H1 (cell line): ENCODE results near the gene EMX2. TPM values are rescaled to one million over a fixed set of nuclear protein-coding genes. Genes with fewer than 3 reads are reported as not detected.

Experiments used
- CTCF ChIA-PET: fragments of 300-600 bp; sonication (Branson Sonifier 250); formaldehyde crosslinking; loops from one replicate; lab custom pipeline; 2021; ENCODE audit not compliant: partially characterized antibody; lab: Charles Lee
- POLR2A ChIA-PET: fragments of 300-600 bp; sonication (Branson Sonifier 250); formaldehyde crosslinking; loops from one replicate; lab custom pipeline; 2021; ENCODE audit warnings: inconsistent platforms; ENCODE audit not compliant: partially characterized antibody; lab: Charles Lee
- DNase-seq, 2 experiments: peaks; one replicate each; pipeline versions ENCODE4 v3.0.0 to v3.0.0-alpha.2; 2010 to 2022; ENCODE audit warnings: low spot score in 2 of 2, low read depth in 1 of 2, mixed read lengths in 1 of 2
- FAIRE-seq: peaks from 2 replicates; lab custom pipeline; 2011; peaks lifted over from hg19 to GRCh38; lab: Jason Lieb, UNC
- H2AFZ ChIP-seq: 2 replicates; pipeline ENCODE4 v1.8.1; 2012; ENCODE audit warnings: low read length, inconsistent platforms
- H2AK5ac ChIP-seq: 2 replicates; pipeline ENCODE4 v1.6.1; 2013; ENCODE audit warnings: low read depth, low read length
- H2BK120ac ChIP-seq: replicated peaks from 2 replicates; pipeline ENCODE3; 2013; ENCODE audit warnings: low read depth, low read length, inconsistent platforms
- H2BK12ac ChIP-seq: 2 replicates; pipeline ENCODE4 v1.6.1; 2013; ENCODE audit warnings: low read depth, low read length
- H2BK15ac ChIP-seq: 2 replicates; pipeline ENCODE4 v1.6.1; 2013; ENCODE audit warnings: low read length
- H2BK20ac ChIP-seq: 2 replicates; pipeline ENCODE4 v1.6.1; 2013; ENCODE audit warnings: low read length
- H2BK5ac ChIP-seq: 2 replicates; pipeline ENCODE4 v1.6.1; 2013; ENCODE audit warnings: low read depth, low read length
- H3K14ac ChIP-seq: 2 replicates; pipeline ENCODE4 v1.6.1; 2013; ENCODE audit warnings: inconsistent platforms; ENCODE audit not compliant: insufficient read length
- H3K18ac ChIP-seq: 2 replicates; pipeline ENCODE4 v1.6.1; 2013; ENCODE audit warnings: low read length; ENCODE audit errors: extremely low read depth
- H3K23ac ChIP-seq: 2 replicates; pipeline ENCODE4 v1.6.1; 2013; ENCODE audit warnings: inconsistent platforms; ENCODE audit not compliant: insufficient read length
- H3K23me2 ChIP-seq: 2 replicates; pipeline ENCODE4 v1.6.1; 2013; ENCODE audit warnings: low read depth, low read length
- H3K27ac ChIP-seq: 2 replicates; pipeline ENCODE4 v1.6.1; 2011; ENCODE audit warnings: low read depth, low read length, inconsistent platforms
- H3K27me3 ChIP-seq, 4 experiments: replicated peaks in 1 of 4; 1 replicate in 1 of 4; 2 replicates in 3 of 4; pipeline versions ENCODE4 v1.6.1 to v1.8.1; 2011 to 2013; ENCODE audit warnings: low read length in 3 of 4, mild to moderate bottlenecking in 3 of 4, inconsistent platforms in 2 of 4, mixed read lengths in 2 of 4, moderate library complexity in 1 of 4; ENCODE audit not compliant: control insufficient read depth in 3 of 4, insufficient read depth in 3 of 4; ENCODE audit errors: extremely low read depth in 1 of 4
- H3K36me3 ChIP-seq, 4 experiments: 2 replicates each; pipeline versions ENCODE4 v1.6.1 to v1.8.1; 2011 to 2013; ENCODE audit warnings: mild to moderate bottlenecking in 4 of 4, low read length in 3 of 4, moderate library complexity in 2 of 4, control low read depth in 1 of 4, inconsistent platforms in 1 of 4; ENCODE audit not compliant: insufficient read depth in 4 of 4, control insufficient read depth in 2 of 4
- H3K4ac ChIP-seq: replicated peaks from 2 replicates; pipeline ENCODE3; 2013; ENCODE audit warnings: low read length, low read depth, mixed read lengths, inconsistent platforms; ENCODE audit not compliant: insufficient read length
- H3K4me1 ChIP-seq, 4 experiments: replicated peaks in 1 of 4; 1 replicate in 1 of 4; 2 replicates in 3 of 4; pipeline versions ENCODE4 v1.6.1 to v1.8.1; 2011 to 2013; ENCODE audit warnings: low read length in 3 of 4, inconsistent platforms in 2 of 4, mixed read lengths in 1 of 4; ENCODE audit not compliant: insufficient read depth in 4 of 4, control insufficient read depth in 3 of 4
- H3K4me2 ChIP-seq, 2 experiments: 2 replicates each; pipeline versions ENCODE4 v1.6.1 to v1.8.1; 2011 to 2013; ENCODE audit warnings: low read depth in 2 of 2, low read length in 2 of 2, control low read depth in 1 of 2, inconsistent platforms in 1 of 2, mild to moderate bottlenecking in 1 of 2; ENCODE audit not compliant: insufficient read depth in 1 of 2
- H3K4me3 ChIP-seq, 4 experiments: fragments of 200-600, 300-600 bp in 1 of 4; sonication (generic), shearing (Covaris generic), sonication (Bioruptor Twin) in 1 of 4; 2 replicates each; pipeline versions ENCODE4 v1.5.1 to v1.8.1; 2011 to 2016; ENCODE audit warnings: low read length in 4 of 4, low read depth in 3 of 4, control low read depth in 2 of 4, inconsistent platforms in 2 of 4, mild to moderate bottlenecking in 2 of 4, mixed read lengths in 1 of 4, moderate library complexity in 1 of 4; ENCODE audit not compliant: insufficient read depth in 2 of 4; ENCODE audit errors: extremely low read depth in 1 of 4
- H3K56ac ChIP-seq: replicated peaks from 2 replicates; pipeline ENCODE3; 2013; ENCODE audit warnings: low read depth, mild to moderate bottlenecking, mixed read lengths, low read length, inconsistent platforms; ENCODE audit not compliant: insufficient read length
- H3K79me1 ChIP-seq: 2 replicates; pipeline ENCODE4 v1.6.1; 2013; ENCODE audit warnings: low read depth, low read length, control low read depth
- H3K79me2 ChIP-seq, 2 experiments: 2 replicates each; pipeline versions ENCODE4 v1.6.1 to v1.8.1; 2012 to 2013; ENCODE audit warnings: low read length in 2 of 2, mild to moderate bottlenecking in 2 of 2, inconsistent platforms in 1 of 2; ENCODE audit not compliant: insufficient read depth in 2 of 2, control insufficient read depth in 1 of 2
- H3K9ac ChIP-seq, 4 experiments: replicated peaks in 1 of 4; 1 replicate in 1 of 4; 2 replicates in 3 of 4; pipeline versions ENCODE4 v1.6.1 to v1.8.1; 2011 to 2013; ENCODE audit warnings: low read depth in 3 of 4, low read length in 3 of 4, control low read depth in 2 of 4, mild to moderate bottlenecking in 2 of 4, moderate library complexity in 2 of 4, inconsistent platforms in 1 of 4; ENCODE audit errors: extremely low read depth in 1 of 4
- H3K9me3 ChIP-seq, 2 experiments: 2 replicates each; pipeline versions ENCODE4 v1.6.1 to v1.8.1; 2012 to 2013; ENCODE audit warnings: mild to moderate bottlenecking in 2 of 2, moderate library complexity in 2 of 2, control low read depth in 1 of 2, inconsistent platforms in 1 of 2, low read depth in 1 of 2, low read length in 1 of 2, mixed read lengths in 1 of 2; ENCODE audit not compliant: insufficient read depth in 2 of 2
- H4K20me1 ChIP-seq, 2 experiments: replicated peaks in 1 of 2; 2 replicates each; pipeline versions ENCODE3 to v1.8.1; 2011 to 2013; ENCODE audit warnings: inconsistent platforms in 2 of 2, low read length in 2 of 2, mild to moderate bottlenecking in 1 of 2; ENCODE audit not compliant: insufficient read depth in 2 of 2, control insufficient read depth in 1 of 2
- H4K5ac ChIP-seq: 2 replicates; pipeline ENCODE4 v1.6.1; 2013; ENCODE audit warnings: low read length, low read depth, mixed read lengths, inconsistent platforms; ENCODE audit not compliant: insufficient read length
- H4K8ac ChIP-seq: 2 replicates; pipeline ENCODE4 v1.8.0; 2013; ENCODE audit warnings: mild to moderate bottlenecking, moderate library complexity, low read length, inconsistent platforms; ENCODE audit not compliant: insufficient read depth; ENCODE audit errors: extremely low read depth
- H4K91ac ChIP-seq: replicated peaks from 2 replicates; pipeline ENCODE3; 2013; ENCODE audit warnings: low read length, mixed read lengths, inconsistent platforms; ENCODE audit not compliant: insufficient read length
- EP300 ChIP-seq, 2 experiments: IDR thresholded peaks; 1 replicate in 1 of 2; 2 replicates in 1 of 2; pipeline ENCODE4 v1.6.1; 2011 to 2012; ENCODE audit warnings: low read depth in 2 of 2, low read length in 2 of 2, mild to moderate bottlenecking in 2 of 2, borderline replicate concordance in 1 of 2, inconsistent platforms in 1 of 2, moderate library complexity in 1 of 2
- EZH2 ChIP-seq: fragments of 200-600 bp; sonication (generic); IDR thresholded peaks from 2 replicates; pipeline ENCODE4 v1.7.1; 2012; ENCODE audit warnings: low read depth, mild to moderate bottlenecking, moderate library complexity, low read length, inconsistent platforms; ENCODE audit not compliant: severe bottlenecking
- FOSL1 ChIP-seq: IDR thresholded peaks from 2 replicates; pipeline ENCODE4 v1.6.1; 2011; ENCODE audit warnings: mild to moderate bottlenecking, low read depth, low read length, moderate library complexity; ENCODE audit not compliant: insufficient read depth
- HDAC2 ChIP-seq, 2 experiments: fragments of 300-600 bp in 1 of 2; sonication (generic) in 1 of 2; IDR thresholded peaks; 2 replicates each; pipeline ENCODE4 v1.6.1; 2011 to 2012; ENCODE audit warnings: low read depth in 2 of 2, low read length in 2 of 2, mild to moderate bottlenecking in 2 of 2, moderate library complexity in 2 of 2, borderline replicate concordance in 1 of 2, inconsistent platforms in 1 of 2
- HDAC6 ChIP-seq: IDR thresholded peaks from one replicate; pipeline ENCODE4 v1.7.1; 2012; ENCODE audit warnings: low read depth, mild to moderate bottlenecking, inconsistent platforms, low read length, moderate library complexity
- KDM1A ChIP-seq: fragments of 200-600, 300-600 bp; sonication (generic); IDR thresholded peaks from 2 replicates; pipeline ENCODE4 v1.7.1; 2016; ENCODE audit warnings: mild to moderate bottlenecking, low read length, borderline replicate concordance
- RXRA ChIP-seq: IDR thresholded peaks from 2 replicates; pipeline ENCODE4 v1.6.1; 2011; ENCODE audit warnings: low read depth, mild to moderate bottlenecking, low read length, moderate library complexity; ENCODE audit not compliant: insufficient read depth
- SP4 ChIP-seq: IDR thresholded peaks from 2 replicates; pipeline ENCODE4 v1.6.1; 2012; ENCODE audit warnings: low read length, inconsistent platforms
- SUZ12 ChIP-seq: fragments of 200-600 bp; sonication (generic); IDR thresholded peaks from 2 replicates; pipeline ENCODE4 v1.6.1; 2012; ENCODE audit warnings: mild to moderate bottlenecking, inconsistent platforms, low read length, moderate library complexity, mixed read lengths
- TAF1 ChIP-seq: IDR thresholded peaks from 2 replicates; pipeline ENCODE4 v1.6.1; 2011; ENCODE audit warnings: mild to moderate bottlenecking, low read depth, low read length
- TCF12 ChIP-seq: IDR thresholded peaks from 2 replicates; pipeline ENCODE4 v1.6.1; 2011; ENCODE audit warnings: low read depth, mild to moderate bottlenecking, low read length
- WGBS, 2 experiments: shearing (Covaris generic) in 1 of 2; methylation state at CpG; one replicate each; pipeline versions ENCODE4 v1.1.6 to v1.1.7; 2013 to 2015; ENCODE audit warnings: low lambda C conversion rate in 2 of 2, mixed read lengths in 2 of 2, inconsistent platforms in 1 of 2, low coverage in 1 of 2, missing lambda C conversion rate in 1 of 2; ENCODE audit not compliant: insufficient replicate concordance in 2 of 2, insufficient coverage in 1 of 2, insufficient read length in 1 of 2; ENCODE audit errors: extremely low coverage in 1 of 2, missing lambda C conversion rate in 1 of 2; 5-methylcytosine and 5-hydroxymethylcytosine counted together
- polyA plus RNA-seq, 7 experiments: library from polyadenylated mRNA; depleted of rRNA in 3 of 7; stranded (reverse) in 5 of 7; unstranded in 2 of 7; fragments of >200 nt in 5 of 7; fragments of 200-250 nt in 2 of 7; gene quantifications; 1 replicate in 5 of 7; 2 replicates in 1 of 7; 4 replicates in 1 of 7; pipeline versions ENCODE4 v1.2.1 to v1.2.3, GENCODE V29; 2011 to 2013; ENCODE audit warnings: missing spikeins in 2 of 7, mixed read lengths in 2 of 7
- total RNA-seq: library from RNA; stranded (reverse); fragmentation: NEBNext Ultra II Directional; extraction: Animal tissue kit (Norgen Biotek cat#: 25700); gene quantifications from 2 replicates; pipeline ENCODE4 v1.2.1, GENCODE V29; 2021
- TF ChIP-seq, protein P1 (sequence below): IDR thresholded peaks from 2 replicates; pipeline ENCODE4 v1.6.1; 2011; ENCODE audit warnings: low read length, improper control_type of control experiment

Gene EMX2
- total and polyA plus RNA-seq, 2 of the 8 experiments (the other 6 are each of a cell fraction or from before 2014, with no cell fraction given) = not detected

DNA sequence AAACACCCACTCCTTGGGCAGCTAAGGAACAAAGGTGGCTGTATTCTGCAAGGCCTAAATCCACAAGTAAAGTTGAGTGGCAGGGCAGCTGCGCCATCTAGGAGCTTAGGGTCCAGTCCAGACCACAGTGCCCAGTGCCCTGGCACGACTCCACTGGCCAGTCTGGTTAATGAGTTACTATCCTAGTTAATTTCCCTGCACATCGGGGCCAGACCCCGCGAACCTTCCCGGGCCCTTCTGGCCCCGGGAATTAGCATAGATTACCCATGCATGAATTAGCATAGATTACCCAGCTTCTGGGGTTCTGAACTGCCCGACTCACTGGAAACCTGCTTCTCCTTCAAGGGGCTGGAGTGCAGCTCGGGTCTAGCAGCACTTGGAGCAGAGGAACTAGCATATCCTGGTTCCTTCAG lies 3.2 kb upstream of the EMX2 start:
- ChIA-PET POLR2A (interaction anchor here (1.5 kb wide), 1 partner anchor 13 kb away, joined by 3 read pairs; no protein-coding TSS in a partner anchor), CTCF (interaction anchor here (1.1 to 7.6 kb wide), 8 partner anchors 8 to 920 kb away, joined by 3 to 84 read pairs (median 30); no protein-coding TSS in a partner anchor)
- no peak overlapping the region for H3K14ac ChIP-seq
- TF ChIP-seq, protein P1, sequence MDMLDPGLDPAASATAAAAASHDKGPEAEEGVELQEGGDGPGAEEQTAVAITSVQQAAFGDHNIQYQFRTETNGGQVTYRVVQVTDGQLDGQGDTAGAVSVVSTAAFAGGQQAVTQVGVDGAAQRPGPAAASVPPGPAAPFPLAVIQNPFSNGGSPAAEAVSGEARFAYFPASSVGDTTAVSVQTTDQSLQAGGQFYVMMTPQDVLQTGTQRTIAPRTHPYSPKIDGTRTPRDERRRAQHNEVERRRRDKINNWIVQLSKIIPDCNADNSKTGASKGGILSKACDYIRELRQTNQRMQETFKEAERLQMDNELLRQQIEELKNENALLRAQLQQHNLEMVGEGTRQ = no peak
- TF ChIP-seq FOSL1 (no peak), HDAC6 (no peak), EP300 (IDR thresholded peaks at IDR 0.05; ENCODE audit: borderline replicate concordance in 1 of 2, low read depth in 2 of 2, low read length in 2 of 2) (no peak), SP4 (no peak), KDM1A (no peak), SUZ12 (peak; percentile 53), TCF12 (no peak), TAF1 (no peak), EZH2 (peak; percentile 58), RXRA (no peak), HDAC2 (IDR thresholded peaks at IDR 0.05; ENCODE audit: borderline replicate concordance in 1 of 2, low read depth in 2 of 2, low read length in 2 of 2) (no peak)

More for the DNA sequence above, 3.2 kb upstream of the EMX2 start:
- Histone ChIP-seq H4K20me1 (peaks cover 30 to 42% of the 10 kb centered on the region in 2 experiments), H2AK5ac (no peak overlapping the region), H2BK5ac (no peak overlapping the region), H3K4me3 (no peak overlapping the region), H3K56ac (no peak overlapping the region), H2BK120ac (no peak overlapping the region), H3K23ac (no peak overlapping the region), H4K91ac (no peak overlapping the region), H3K9me3 (no peaks in the 10 kb centered on the region), H3K36me3 (peaks cover 0 to 11% (median 0%) of the 10 kb centered on the region in 4 experiments; a peak in 1 of 8 replicates), H2AFZ (no peak overlapping the region), H3K79me1 (no peaks in the 10 kb centered on the region), H3K23me2 (peaks cover 6% of the 10 kb centered on the region; the same call in 1 of the 2 replicates), H4K5ac (no peak overlapping the region), H3K4ac (no peak overlapping the region), H2BK15ac (no peak overlapping the region), H3K18ac (no peak overlapping the region), H3K79me2 (no peaks in the 10 kb centered on the region), H3K9ac (no peak overlapping the region), H3K27ac (no peak overlapping the region), H2BK12ac (no peak overlapping the region), H3K4me1 (peaks cover 0 to 44% (median 15%) of the 10 kb centered on the region in 4 experiments; a peak in 6 of 7 replicates), H4K8ac (no peak overlapping the region), H3K4me2 (no peak overlapping the region), H2BK20ac (no peak overlapping the region), H3K27me3 (peaks cover 92 to 99% (median 96%) of the 10 kb centered on the region in 4 experiments)
- 37% methylated on average over 9 of the region's 9 CpGs; no CpG with 5 or more reads in 1 of the 2 experiments for WGBS, 2 experiments
- FAIRE-seq (no peak), DNase-seq (no peak)
